Tongue (tissue), 2 donors: ENCODE data around the gene KAT7. TPM values are rescaled to one million over a fixed set of nuclear protein-coding genes. Genes with fewer than 3 reads are reported as not detected.
A peak's percentile ranks its signal among the peaks of the same experiment; 100 is the strongest.

ENCODE experiments used
- DNase-seq: peaks from one replicate; pipeline ENCODE4 v3.0.0-alpha.2; 2015
- total RNA-seq: library from RNA; depleted of rRNA; stranded (reverse); fragments of >200 nt; gene quantifications from one replicate; pipeline ENCODE4 v1.2.3, GENCODE V29; 2014

KAT7 gene
- total RNA-seq, 1 donor from 2014 or later, result 58.1 TPM

DNA sequence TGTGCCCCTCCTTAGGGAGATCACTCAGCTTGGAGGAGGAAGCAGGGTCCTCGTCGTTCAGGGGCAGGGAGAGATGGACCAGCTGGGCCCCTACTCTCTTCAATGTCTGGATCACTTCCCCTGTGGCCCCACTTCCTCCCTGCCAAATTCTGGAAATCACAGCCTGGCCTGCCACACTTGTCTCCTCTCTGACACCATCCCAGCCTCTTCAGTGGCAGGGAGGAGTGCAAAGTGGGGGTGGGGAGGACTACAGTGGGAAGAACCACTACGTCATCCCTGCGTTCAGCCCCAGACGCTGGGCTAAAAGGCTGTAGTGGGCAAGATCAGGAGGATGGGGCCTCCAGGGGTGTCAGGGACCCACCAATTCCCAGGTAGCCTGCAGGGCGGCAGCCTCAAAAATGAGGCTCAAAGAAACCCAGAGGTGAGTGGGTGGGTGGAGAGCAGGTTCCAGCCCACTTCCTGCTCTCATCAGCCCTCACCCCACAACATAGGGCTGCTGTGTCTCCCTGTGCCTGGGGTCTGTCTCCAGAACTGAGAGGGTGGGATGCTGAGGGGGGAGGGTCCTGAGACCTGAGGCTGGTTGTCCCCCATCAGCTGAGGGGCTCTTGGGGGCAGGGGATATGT, 84.4 kb downstream of the KAT7 start:
- no peak for DNase-seq

DNA sequence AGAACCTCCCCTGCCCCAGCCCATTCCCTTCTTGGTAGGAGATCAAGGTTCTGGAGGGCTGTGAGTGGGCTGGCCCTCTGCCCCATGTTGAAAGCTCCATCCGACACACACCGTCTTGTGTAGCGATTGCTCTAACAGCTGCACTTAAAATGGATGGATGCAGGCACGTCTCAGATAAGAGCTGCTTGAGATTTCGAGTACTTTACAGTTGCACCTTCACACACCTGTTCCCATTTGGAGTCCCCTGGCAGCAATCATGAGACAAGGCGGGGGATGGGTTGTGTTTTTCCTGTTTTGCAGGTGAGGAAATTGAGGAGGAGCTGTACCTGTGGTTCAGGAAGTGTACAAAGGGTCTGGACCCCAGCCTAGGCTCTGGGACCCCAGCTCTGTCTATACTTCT, 85.0 kb downstream of the KAT7 start:
- DNase-seq, result no peak

DNA sequence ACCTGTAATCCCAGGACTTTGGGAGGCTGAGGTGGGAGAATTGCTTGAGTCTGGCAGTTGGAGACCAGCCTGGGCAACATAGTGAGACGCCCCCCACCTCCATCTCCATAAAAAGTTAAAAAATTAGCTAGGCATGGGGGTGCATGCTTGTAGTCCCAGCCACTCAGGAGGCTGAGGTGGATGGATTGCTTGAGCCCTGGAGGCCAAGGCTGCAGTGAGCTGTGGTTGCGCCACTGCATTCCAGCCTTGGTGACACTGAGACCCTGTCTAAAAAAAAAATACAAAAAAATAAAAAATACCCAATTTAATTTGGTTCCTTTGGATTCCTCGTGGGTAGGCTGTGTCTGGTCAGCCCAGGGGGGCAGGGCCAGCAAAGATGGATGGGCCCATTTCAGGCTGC, 85.4 kb downstream of the KAT7 start:
- DNase-seq, result no peak

DNA sequence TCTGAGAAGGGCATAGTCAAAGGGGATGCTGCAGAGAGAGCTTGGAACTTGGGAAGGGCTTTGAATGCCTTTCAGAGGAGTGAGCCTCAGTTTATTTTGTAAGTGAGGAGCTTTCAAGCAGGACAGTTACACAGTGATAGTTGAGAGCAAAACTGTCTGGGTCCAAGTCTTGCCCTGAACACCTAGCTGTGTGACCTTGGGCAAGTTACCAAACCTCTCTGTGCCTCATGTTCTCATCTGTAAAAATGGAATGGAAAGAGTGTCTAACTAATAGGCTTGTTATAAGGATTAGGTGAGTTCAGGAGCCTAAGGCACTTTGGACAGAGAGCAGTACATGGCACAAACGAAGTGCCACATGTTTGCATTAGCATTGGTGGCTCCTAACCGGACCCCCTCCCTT, 86.4 kb downstream of the KAT7 start:
- no peak for DNase-seq

DNA sequence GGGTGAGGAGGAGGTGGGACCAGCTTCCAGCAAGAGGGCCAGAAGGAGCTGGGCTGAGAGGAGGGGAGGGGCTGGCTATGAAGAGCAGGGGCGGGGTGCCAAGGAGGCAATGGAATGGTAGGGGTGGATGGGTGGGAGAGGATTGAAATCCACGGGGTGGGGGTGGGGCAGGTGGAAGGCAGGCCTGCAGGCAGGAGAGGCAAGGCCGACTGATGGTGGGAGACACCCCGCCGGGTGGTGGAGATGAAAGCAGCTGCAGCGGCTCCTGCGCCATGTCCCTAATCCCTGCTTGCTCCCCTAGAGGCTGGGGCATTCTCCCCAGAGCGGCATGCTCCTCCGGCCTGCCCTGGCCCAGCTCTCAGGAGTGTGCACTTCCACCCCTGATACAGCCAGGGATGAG, 87.2 kb downstream of the KAT7 start:
- DNase-seq, result no peak

DNA sequence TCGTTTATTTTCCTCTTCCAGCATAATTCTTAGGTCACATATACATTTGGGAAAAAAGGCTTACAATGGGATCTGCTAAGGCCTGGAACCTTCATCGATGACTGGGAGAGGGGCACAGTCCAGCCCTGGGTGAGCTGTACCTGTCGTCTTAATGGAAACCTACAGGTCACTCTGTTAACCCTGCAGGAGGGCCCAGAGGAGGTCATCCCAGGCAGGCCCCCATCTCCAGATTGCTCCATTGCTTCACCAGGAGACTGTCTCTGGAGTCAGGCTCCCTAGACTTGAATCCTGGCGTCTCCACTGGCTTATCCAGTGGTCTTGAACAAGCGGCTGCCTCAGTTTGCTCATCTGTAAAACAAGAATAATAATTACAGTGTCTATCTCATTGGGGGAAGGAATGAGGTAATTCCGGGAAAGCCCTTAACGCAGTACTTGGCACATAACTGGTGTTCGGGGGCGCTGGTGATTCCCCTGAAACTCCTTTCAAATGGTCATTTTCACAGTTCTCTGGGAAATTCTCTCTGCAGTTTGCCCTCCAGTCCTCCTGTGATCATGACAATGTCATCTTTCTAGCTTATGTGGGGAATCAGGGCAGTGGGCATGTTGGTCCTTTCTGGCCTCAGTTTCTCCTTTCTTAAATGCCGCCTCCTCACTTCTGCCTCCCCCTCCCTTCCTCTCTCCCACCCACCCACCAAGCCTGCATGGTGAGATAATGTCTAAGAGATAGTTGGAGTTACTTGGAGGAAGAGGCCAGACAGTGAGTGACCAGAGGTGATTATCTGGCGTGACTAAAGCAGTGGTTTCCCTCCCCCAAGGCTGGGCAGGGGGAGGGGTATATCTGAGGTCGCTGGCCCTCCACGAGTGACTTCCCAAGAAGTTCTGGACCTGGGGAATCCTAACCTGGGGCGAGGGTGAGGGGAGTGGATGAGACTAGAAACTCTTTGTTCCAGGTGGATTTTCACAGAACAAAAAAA, 90.7 kb downstream of the KAT7 start:
- no peak for DNase-seq

DNA sequence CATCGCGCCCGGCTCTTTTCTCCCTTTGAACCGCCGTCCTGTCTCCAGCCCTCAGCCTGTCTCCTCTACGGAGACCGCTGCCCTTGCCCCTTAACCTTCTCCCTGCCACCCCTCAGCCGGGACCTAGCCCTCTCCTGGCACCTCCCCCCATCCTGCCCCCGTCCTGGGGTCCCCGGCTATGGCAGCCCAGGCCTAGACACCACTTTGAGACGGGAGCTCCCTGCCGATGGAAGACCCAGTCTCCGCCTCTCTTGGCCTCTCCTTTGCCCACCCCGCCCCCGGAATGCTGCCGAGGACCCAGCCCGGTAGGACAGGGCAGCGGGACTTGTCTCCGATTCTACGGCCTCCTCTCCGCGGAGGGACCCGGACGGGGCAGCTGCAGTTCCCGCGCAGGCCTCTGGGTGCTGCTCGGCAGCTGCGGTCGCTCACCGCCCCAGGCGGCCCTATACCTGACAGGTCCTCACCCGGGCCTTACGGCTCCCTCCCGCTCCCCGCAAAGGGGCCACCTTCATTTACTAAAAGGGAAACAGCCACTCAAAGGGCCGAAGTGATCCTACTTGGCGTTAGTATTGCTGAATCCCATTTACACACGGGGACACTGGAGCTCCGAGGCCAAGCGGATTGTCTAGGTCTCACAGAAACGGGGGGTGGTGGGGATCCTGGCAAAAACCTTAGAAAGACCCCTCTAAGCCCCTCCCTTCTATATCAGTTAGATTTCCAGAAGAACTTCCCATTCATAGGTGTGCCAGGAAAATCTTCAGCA, 92.0 kb downstream of the KAT7 start:
- peak; percentile 79 for DNase-seq

DNA sequence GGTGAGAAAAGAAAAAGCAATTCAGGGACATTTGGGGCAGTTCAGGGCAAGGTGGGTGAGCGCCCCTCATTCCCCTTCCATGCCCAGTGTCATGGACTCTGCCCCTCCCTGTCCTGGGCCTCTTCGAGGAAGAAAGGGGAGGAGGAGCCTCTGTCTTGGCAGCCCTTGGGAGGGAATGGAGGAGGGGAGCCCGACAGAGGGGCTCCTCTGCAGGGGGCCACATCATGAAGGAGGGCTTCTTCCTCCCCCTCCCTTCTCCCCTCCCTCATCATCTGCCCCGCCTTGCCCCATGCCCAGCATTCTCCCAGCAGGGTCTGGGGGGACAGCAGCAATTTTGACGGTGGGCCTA, 92.5 kb downstream of the KAT7 start:
- DNase-seq, result no peak

DNA sequence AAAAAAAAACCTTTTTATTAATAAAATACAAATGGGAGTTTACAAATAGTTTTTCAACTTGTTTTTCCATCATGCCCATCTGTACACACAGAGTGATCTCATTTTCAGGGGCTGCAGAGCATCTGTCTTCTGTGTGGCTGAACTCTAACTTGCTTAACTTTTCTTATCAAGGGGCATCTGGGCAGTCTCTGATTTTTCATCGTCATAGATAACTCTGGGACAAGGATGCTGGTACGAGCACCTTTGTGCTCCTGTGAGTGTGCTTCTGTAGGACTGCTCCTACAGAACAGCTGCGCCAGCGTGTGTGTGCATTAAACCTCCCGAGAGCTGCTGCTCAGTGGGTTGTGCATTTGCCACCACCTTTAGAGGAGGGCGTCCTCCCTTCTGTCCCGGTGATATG, 94.0 kb downstream of the KAT7 start:
- DNase-seq, result no peak

Other genes with a start within 250 kb of the KAT7 start
- 1.8 TPM for gene NXPH3, start 212.8 kb upstream of the KAT7 start, total RNA-seq
- 131 TPM for gene SPOP, start 110.6 kb upstream of the KAT7 start, total RNA-seq
- gene SLC35B1, start 80.7 kb upstream of the KAT7 start, total RNA-seq, result 41.6 TPM
- gene FAM117A, start 24.6 kb upstream of the KAT7 start, total RNA-seq, result 7.8 TPM
- not detected for gene TAC4, start 59.4 kb downstream of the KAT7 start, total RNA-seq
- 1.2 TPM for gene DLX4, start 180.5 kb downstream of the KAT7 start, total RNA-seq
- gene DLX3, start 206.5 kb downstream of the KAT7 start, total RNA-seq, result 0.82 TPM